RWPE1 (cell line): Measurements from ENCODE around the gene DPP9.

ENCODE experiments used
- CTCF ChIA-PET: fragments of 350-600 bp; sonication (Branson Sonifier 250); formaldehyde crosslinking; extraction: SDS; loops from one replicate; lab custom pipeline; 2021; lab: Yijun Ruan, JAX
- POLR2A ChIA-PET: fragments of 400-600 bp; formaldehyde crosslinking; extraction: SDS; loops from one replicate; lab custom pipeline; 2020; ENCODE audit warnings: antibody characterized with exemption; ENCODE audit not compliant: low non-redundant PET; lab: Yijun Ruan, JAX
- DNase-seq: peaks from one replicate; pipeline ENCODE4 v3.0.0; 2012; ENCODE audit warnings: low spot score
- H3K27ac ChIP-seq: fragments of 450-650 bp; 2 replicates; pipeline ENCODE4 v1.5.1; 2017
- TF ChIP-seq, protein P1 (sequence below): fragments of 450-650 bp; conservative IDR thresholded peaks from 2 replicates; pipeline ENCODE4 v1.5.1; 2017; ENCODE audit warnings: low read depth, mild to moderate bottlenecking

Gene DPP9

DNA sequence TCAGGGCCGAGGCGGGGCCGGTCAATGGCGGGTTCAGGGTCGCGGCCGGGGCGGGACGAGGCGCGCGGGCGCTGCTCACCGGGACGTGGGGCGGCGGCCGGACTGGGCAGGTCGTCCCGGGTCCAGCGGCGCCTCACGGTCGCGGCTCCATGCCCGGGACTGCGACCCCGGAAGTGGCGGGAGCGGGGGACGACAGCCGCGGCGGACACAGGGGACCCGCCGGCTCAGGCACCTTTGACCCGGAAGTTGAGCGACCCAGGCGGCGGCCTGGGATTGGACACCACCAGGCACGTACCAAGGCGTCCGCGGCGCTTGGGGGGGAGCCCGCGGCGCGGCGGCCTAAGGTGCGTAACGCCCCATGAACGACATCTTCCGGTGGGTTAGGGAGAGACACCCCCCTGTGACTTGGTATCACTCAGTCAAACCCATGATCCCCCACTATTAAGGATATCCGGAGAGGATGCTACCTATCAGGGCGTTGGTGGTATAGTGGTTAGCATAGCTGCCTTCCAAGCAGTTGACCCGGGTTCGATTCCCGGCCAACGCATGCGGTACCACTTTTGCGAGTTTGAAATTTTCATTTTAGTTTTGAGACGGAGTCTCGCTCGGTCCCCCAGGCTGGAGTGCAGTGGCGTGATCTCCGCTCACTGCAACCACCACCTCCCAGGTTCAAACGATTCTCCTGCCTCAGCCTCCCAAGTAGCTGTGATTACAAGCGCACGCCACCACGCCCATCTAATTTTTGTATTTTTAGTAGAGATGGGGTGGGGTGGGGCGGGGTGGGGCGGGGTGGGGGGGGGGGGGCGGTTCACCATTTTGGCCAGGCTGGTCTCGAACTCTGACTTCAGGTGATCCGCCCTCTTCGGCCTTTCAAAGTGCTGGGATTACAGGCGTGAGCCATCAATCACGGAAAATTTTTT, at the start of gene DPP9:
Gene DPP9 (minus strand): TSS at position 248 of the 920 bp plus-strand sequence. CDS start 3,936 bp downstream, outside the sequence.
- CTCF ChIA-PET, result no interaction called here
- DNase-seq, result peak; percentile 99
- H3K27ac ChIP-seq, result peak within 1 kb of the TSS; percentile 100
- POLR2A ChIA-PET, result interaction anchor here (1.0 kb wide), 1 partner anchor 67 kb away, joined by 3 read pairs; the partner anchor contains the start of gene FEM1A
- TF ChIP-seq, protein P1, sequence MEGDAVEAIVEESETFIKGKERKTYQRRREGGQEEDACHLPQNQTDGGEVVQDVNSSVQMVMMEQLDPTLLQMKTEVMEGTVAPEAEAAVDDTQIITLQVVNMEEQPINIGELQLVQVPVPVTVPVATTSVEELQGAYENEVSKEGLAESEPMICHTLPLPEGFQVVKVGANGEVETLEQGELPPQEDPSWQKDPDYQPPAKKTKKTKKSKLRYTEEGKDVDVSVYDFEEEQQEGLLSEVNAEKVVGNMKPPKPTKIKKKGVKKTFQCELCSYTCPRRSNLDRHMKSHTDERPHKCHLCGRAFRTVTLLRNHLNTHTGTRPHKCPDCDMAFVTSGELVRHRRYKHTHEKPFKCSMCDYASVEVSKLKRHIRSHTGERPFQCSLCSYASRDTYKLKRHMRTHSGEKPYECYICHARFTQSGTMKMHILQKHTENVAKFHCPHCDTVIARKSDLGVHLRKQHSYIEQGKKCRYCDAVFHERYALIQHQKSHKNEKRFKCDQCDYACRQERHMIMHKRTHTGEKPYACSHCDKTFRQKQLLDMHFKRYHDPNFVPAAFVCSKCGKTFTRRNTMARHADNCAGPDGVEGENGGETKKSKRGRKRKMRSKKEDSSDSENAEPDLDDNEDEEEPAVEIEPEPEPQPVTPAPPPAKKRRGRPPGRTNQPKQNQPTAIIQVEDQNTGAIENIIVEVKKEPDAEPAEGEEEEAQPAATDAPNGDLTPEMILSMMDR, result peak; percentile 21; the same call in 1 of the 2 replicates

DNA sequence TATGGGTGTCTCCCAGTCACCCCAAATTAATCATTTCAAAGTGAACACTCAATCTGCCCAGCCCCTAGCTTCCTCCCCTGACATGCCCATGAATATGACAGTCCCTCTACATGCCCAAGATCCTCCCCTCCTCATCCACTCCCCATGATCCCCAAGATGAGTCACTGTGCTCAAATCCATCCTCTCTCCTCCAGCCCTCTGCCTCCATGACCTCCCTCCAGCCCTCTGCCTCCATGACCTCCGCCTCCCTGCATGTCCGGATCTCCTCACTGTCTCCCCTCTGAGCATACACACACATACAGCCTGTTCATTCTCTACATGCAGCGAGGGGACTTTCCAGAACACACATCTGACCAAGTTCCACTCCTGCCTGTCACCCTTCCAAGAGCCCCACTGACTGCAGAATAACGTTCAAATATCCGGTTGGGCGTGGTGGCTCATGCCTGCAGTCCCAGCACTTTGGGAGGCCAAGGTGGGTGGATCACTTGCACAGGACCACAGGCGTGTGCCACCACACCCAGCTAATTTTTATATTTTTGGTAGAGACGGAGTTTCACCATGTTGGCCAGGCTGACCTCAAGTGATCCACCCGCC, 49.5 kb upstream of the DPP9 start:
- POLR2A ChIA-PET, result no interaction called here
- TF ChIP-seq, protein P1, result no peak
- H3K27ac ChIP-seq, result peak overlapping the region; percentile 21
- DNase-seq, result no peak
- CTCF ChIA-PET, result no interaction called here

DNA sequence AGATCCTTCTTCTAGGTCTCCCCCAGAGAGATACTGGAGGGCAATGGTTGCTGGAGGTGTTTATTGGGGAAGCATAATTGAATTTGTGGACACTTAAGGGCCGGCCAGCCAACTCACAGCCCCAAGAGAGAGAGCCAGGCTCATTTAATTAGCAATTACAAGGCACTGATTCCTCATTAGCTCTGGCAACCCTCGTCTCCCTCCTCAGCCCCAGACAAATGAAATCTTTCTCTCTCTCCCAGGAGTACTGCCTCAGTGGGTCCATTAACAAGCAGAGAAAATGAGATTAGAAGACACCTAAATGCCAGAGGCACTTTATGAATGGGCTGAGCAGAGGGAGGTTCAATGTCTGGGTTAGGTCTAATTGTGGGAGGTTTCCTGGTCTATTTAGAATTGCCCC, 48.9 kb upstream of the DPP9 start:
- TF ChIP-seq, protein P1, result no peak
- H3K27ac ChIP-seq, result no peak overlapping the region
- no peak for DNase-seq
- CTCF ChIA-PET, result no interaction called here
- POLR2A ChIA-PET, result no interaction called here

DNA sequence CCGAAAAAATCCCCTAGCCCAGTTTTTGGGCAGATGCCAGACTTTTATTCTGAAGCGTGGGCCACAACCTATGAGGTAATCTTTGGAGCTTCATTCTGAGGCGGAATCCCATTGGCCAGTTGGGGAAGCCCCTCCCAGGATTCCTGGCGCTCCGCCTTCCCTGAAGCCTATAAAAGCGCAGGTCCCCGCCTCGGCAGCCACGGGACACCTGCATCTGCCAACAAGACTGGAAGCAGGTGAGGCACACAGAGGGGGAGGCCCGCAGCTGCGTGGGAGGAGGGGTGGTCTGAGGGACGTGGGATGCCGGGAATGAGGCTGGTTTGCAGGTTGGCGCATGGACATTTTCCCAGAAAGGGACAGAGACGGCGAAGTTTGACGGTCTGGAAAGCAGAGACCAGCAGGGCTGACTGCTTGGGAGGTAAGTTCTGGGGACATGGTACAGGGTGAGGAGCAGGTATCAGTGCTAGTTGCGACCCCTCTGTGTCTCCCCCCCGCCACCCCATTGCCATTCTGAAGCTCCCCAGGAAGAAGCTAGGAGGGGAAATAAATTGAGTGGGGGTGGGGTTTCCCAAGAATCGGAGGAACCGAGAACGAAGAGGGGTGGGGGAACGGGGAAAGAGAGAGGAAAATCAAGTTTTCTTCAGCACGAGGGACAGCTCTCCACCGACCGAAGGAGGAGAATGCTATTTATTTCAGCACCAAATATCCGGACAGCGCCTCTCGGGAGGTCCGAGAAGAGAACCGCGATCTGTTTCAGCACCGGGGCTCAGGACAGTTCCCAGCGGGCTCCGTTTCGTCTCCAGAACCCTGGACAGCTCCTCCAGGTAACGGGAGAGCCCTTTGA, 45.5 kb upstream of the DPP9 start:
- H3K27ac ChIP-seq, result no peak overlapping the region
- TF ChIP-seq, protein P1, result no peak
- POLR2A ChIA-PET, result no interaction called here
- peak; percentile 74 for DNase-seq
- CTCF ChIA-PET, result interaction anchor here (0.6 kb wide), 3 partner anchors 10 to 299 kb away, joined by 4 to 8 read pairs (median 5); no protein-coding TSS in a partner anchor

DNA sequence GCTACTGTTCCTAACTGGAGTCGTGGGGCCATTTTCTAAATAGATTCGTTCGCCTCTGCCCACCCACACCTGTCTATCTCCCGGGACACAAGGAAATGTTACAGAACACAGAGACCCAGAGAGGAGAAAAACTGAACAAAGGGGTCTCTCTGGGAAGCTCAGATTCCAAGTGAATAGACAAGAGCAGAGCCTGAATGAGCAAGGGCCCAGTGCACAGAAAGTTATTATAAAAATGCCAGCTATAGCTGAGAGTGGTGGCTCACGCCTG, 40.7 kb upstream of the DPP9 start:
- ChIA-PET CTCF (interaction anchor here (0.6 kb wide), 2 partner anchors 171 to 284 kb away, joined by 3 to 4 read pairs; no protein-coding TSS in a partner anchor), POLR2A (no interaction called here)
- TF ChIP-seq, protein P1, result no peak
- no peak for DNase-seq
- H3K27ac ChIP-seq, result no peak overlapping the region

DNA sequence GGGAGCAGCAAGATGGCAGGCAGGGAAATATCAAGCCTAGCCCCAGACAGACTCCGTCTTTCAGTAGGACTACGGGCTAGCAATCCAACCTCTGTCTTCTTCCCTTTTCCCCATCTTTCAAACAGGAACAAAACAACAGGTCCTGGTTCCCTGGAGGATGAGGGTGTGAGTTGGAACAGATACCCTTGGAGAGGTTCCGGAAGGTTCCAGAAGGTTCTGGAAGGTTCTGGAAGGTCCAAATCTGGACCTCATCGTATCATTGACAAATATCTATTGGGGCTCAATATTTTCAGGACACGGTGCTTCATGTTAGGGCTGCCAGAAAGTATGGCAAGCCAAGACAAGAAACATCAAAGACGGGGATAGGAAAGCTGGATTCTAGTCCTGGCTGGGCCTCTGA, 39.4 kb upstream of the DPP9 start:
- DNase-seq, result no peak
- ChIA-PET POLR2A (no interaction called here), CTCF (interaction anchor here (1.0 kb wide), 1 partner anchor 149 kb away, joined by 4 read pairs; no protein-coding TSS in a partner anchor)
- TF ChIP-seq, protein P1, result no peak
- no peak overlapping the region for H3K27ac ChIP-seq
